GM12874 (cell line): ENCODE data around the gene TSPAN13.

Source experiments
- CTCF ChIP-seq: IDR thresholded peaks from 2 replicates; pipeline ENCODE4 v1.5.1; 2011; ENCODE audit warnings: low read depth, mild to moderate bottlenecking, control low read depth, low read length, moderate library complexity; ENCODE audit not compliant: insufficient read depth

The TSPAN13 gene

GRCh38 chr7:16813232-16813616, 59.7 kb downstream of the TSPAN13 start:
- no peak for TF ChIP-seq CTCF

GRCh38 chr7:16815001-16815400, 61.4 kb downstream of the TSPAN13 start:
- TF ChIP-seq CTCF = no peak

GRCh38 chr7:16816824-16817223, 63.3 kb downstream of the TSPAN13 start:
- TF ChIP-seq CTCF = no peak

- no peak for TF ChIP-seq CTCF
These were observed 64.0 kb downstream of the TSPAN13 start for GRCh38 chr7:16817536-16817935.

GRCh38 chr7:16818732-16819131, 65.2 kb downstream of the TSPAN13 start:
- no peak for TF ChIP-seq CTCF

GRCh38 chr7:16822029-16822428, 68.5 kb downstream of the TSPAN13 start:
- no peak for TF ChIP-seq CTCF

- TF ChIP-seq CTCF = no peak
These were observed 72.5 kb downstream of the TSPAN13 start for GRCh38 chr7:16826060-16826459.

- no peak for TF ChIP-seq CTCF
These were observed 79.8 kb downstream of the TSPAN13 start for GRCh38 chr7:16833373-16833772.
